Spleen (tissue), 7 donors: ENCODE data around the gene HEATR3.

Source experiments
- POLR2A ChIP-seq, 3 donors: fragments of 450-650 bp; IDR thresholded peaks; one replicate each; pipeline ENCODE4 v1.5.1; 2017; ENCODE audit warnings: antibody characterized with exemption in 3 of 3, mild to moderate bottlenecking in 1 of 3
- TF ChIP-seq, protein P1 (sequence below), 11 experiments: fragments of 200-600 bp in 7 of 11; fragments of 450-650 bp in 4 of 11; sonication (generic) in 4 of 11; IDR thresholded peaks in 8 of 11; conservative IDR thresholded peaks in 3 of 11; 1 replicate in 7 of 11; 2 replicates in 4 of 11; pipeline versions ENCODE4 v1.4.0 to v1.8.0; 2016 to 2021; ENCODE audit warnings: antibody characterized with exemption in 11 of 11, inconsistent platforms in 4 of 11, mild to moderate bottlenecking in 1 of 11
- donor health status: DM: no; HTN: no; CAD: no; lungs with moderate emphysema.
- donor health status: DM: no; HTN: no; CAD: no.
- donor health status: DM: no; HTN: no; CAD: no.

DNA sequence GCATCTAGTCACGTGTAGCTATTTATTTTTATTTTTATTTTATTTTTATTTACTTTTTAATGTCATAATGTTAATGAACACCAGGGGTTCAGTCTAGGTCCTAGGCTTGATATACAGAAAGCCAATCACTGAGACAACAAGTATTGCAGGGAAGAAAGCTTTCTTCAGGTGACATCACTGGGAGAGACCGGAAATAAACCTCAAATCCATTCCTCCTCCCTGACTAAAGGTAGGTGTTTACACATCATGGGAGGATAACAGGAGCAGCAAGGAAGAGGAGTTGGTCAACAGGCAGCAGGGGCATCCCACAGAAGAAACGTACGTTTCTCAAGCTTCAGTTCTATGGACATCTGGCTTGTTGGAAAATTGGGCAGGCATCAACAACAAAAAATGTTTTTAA, 9.5 kb upstream of the HEATR3 start:
- no peak for TF ChIP-seq POLR2A (IDR thresholded peaks at IDR 0.05)
- TF ChIP-seq, protein P1, sequence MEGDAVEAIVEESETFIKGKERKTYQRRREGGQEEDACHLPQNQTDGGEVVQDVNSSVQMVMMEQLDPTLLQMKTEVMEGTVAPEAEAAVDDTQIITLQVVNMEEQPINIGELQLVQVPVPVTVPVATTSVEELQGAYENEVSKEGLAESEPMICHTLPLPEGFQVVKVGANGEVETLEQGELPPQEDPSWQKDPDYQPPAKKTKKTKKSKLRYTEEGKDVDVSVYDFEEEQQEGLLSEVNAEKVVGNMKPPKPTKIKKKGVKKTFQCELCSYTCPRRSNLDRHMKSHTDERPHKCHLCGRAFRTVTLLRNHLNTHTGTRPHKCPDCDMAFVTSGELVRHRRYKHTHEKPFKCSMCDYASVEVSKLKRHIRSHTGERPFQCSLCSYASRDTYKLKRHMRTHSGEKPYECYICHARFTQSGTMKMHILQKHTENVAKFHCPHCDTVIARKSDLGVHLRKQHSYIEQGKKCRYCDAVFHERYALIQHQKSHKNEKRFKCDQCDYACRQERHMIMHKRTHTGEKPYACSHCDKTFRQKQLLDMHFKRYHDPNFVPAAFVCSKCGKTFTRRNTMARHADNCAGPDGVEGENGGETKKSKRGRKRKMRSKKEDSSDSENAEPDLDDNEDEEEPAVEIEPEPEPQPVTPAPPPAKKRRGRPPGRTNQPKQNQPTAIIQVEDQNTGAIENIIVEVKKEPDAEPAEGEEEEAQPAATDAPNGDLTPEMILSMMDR (IDR thresholded peaks at IDR 0.05 in 8 of 11, conservative IDR thresholded peaks at IDR 0.05 in 3 of 11) = no peak
